Anterior cingulate cortex (tissue), 58 donors: ENCODE measurements around the gene TIMM17B.
"Not testable (repeated sequence)": the region's sequence is repeated elsewhere in the genome, so short reads cannot be mapped to it uniquely, and the experiment has no call there.

Source experiments
- DNase-seq, 58 donors: peaks; one replicate each; lab custom pipeline; 2025; lab: John Stamatoyannopoulos, UW

The TIMM17B gene

DNA sequence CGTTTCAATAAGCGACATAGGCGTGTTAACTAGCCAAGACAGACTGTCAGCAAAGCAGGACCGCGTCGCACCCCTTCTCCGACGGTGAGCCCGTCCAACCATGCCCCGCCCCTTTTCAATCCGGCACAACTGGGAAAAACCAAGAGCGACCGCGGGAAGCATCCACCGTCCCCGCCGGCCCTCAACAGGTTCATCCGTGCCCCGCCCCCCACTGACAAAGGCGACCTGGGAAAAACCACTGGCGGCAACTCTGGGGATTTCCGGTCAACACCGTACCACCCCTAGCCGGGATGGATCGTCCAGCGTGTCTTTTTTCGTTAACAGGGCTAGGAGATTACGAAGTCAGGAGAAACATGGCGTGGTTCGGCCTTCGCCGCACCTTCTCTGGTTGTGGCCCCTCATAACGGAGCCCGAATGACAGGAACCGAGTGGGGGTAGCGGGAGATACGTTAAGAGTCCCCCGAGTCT is 377 bp downstream of the TIMM17B start:
- peak in 56 of 58 donors; percentile 3 to 76 (median 52) for DNase-seq

DNA sequence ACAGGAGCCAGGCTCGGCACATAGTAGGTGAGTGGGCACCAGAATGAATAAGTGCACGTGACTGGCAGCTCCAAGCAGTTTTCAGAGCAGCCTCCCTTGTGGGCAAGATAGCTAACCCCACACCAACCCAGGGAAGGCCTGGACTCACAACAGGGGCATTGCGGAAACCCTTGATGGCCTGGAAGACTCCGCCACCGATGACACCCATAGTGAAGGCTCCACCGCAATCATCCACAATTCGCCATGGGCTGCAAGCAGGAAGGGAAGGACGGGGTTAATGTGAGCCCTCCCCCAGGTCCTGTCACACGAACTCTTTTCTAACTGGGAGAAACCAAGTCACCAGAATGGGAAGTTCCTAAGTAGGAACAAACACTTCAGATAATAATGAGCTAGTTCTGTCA is 957 bp downstream of the TIMM17B start:
- DNase-seq = peak in 6 of 58 donors; percentile 1 to 32 (median 8)

- no peak for DNase-seq
Observed at GRCh38 chrX:48894891-48895290, 2.7 kb downstream of the TIMM17B start.

DNA sequence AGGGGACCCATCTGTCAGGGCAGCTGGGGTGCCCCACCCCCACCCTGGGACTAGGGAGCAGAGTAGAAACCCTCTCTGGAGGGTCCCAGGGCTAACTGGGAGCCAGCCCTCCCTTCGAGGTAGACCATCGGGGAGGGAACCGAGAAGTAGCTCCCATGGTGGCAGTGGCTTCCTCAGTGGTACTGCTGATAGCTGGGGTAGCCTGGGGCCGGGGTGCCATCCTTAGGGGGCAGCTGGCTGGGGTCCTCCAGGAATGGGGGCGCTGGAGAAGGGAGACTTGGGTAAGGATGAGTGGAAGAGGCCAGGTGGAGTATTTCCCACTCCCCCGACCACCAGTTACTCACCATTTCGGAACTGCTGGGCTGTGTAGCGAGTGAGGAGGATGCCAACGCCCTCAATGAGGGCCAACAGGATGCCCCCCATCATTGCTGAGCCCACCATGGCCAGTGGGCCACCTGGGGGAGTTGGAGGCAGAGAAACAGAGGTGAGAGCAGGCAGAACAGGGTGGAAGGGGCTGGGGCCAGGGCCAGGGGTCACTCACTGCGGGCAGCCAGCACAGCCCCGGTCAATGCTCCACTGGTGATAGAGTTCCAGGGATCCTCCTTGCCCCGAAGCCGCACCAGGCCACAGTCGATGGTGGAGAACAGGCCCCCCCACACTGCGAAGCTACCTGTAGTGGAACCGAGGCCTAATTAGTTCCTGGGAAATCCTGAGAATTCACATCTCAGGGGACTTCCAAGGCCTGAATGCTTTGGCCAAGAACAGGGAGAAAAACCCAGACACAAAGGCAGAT is 3.8 kb downstream of the TIMM17B start:
- DNase-seq = no peak

DNA sequence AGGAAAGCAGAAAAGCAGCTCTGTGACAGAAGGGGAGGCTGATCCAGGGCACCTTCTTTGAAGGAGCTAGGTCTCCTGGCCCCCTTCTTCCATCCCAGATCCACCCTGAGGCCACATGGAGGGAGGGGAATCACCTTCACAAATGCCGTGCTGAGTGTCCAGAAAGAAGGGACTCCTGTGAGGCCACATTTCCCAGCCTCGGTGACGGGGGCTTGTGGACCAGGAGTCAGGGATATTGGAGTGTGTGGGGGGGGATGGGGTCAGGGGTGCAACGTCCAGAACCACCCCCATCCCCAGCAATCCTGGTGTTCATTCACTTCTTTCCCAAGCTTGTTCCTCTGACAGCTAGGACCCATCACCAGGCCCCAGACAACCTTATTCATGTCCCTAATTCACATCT is 4.7 kb downstream of the TIMM17B start:
- DNase-seq = no peak

- DNase-seq = peak in 55 of 58 donors; percentile 41 to 90 (median 74)
Observed at GRCh38 chrX:48891402-48892288, 5.9 kb downstream of the TIMM17B start.

- DNase-seq = peak in 11 of 58 donors; percentile 13 to 47 (median 32)
Observed at GRCh38 chrX:48890934-48891401, 6.6 kb downstream of the TIMM17B start.

DNA sequence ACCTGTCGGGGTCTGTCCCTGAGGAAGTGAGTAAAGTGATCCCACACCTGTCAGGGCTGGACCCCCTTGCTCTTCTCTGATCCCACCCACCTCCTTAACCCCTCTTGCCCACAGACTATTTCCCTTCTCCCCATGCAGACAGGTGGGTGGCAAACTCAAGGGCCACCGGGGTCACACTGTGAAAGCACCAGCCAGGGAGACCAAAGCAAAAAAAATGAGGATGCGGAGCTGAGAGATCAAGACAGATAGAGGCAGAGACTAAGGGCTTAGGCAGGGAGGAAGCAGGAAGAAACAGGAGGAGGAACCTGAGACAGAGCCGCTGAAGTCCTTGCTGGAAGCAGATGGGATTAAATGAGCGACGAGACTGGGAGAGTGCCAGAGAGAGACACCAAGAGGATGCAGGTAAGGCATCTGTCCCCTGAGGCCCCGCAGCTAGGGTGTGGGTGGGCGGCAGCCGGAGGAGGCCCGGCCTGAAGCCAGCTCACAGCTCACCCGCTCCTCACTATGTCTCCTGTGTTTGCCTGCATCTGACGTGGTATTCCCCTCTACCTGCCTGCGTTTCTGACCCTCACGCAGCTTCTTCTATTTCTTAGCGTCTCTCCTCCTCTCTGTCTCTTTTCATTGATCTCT is 7.2 kb downstream of the TIMM17B start:
- peak in 14 of 58 donors; percentile 1 to 17 (median 4) for DNase-seq

GRCh38 chrX:48886586-48886985 is 11.0 kb downstream of the TIMM17B start:
- DNase-seq = not testable (repeated sequence)

DNA sequence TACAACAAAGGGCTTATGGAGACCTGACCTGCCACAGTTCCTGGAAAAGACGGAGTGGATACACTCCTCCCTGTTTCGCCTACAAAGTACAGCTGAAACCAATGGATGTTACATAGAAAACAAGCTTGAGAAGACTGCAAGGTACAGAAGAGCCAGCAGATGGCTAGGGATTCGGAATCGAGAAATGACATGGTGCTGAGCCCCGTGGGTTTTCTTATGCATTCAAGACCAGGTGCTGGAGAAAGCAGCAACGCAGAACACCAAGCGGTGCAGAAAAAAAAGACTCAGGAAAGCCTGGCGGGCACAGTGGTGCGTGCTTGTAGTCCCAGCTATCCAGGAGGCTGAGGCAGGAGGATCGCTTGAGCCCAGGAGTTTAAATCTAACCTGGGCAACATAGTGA is 13.8 kb downstream of the TIMM17B start:
- DNase-seq = peak in 2 of 58 donors; percentile 2 to 9

GRCh38 chrX:48876944-48877343 is 20.6 kb downstream of the TIMM17B start:
- not testable (repeated sequence) for DNase-seq

GRCh38 chrX:48872017-48872416 is 25.6 kb downstream of the TIMM17B start:
- not testable (repeated sequence) for DNase-seq

GRCh38 chrX:48864210-48864609 is 33.4 kb downstream of the TIMM17B start:
- no peak for DNase-seq

DNA sequence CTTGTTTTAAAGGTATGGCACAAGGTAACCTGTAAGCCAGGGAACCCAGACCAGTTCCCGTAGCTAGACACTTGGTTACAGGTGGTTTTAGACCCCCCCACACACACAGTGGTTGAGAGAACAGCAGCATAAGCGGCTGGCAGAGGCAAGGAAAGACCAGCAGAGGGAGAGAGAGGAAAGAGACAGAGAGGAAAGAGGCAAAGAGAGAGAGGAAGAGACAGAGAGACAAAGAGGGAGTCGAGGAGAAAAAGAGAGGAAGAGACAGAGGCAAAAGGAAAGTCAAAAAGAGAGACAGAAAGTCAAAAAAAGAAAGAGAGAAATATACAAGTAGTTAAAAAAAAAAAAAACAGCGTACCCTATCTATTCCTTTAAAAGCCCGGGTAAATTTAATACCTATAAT is 42.7 kb downstream of the TIMM17B start:
- DNase-seq = no peak

GRCh38 chrX:48854121-48854804 is 43.3 kb downstream of the TIMM17B start:
- DNase-seq = not testable (repeated sequence)

DNA sequence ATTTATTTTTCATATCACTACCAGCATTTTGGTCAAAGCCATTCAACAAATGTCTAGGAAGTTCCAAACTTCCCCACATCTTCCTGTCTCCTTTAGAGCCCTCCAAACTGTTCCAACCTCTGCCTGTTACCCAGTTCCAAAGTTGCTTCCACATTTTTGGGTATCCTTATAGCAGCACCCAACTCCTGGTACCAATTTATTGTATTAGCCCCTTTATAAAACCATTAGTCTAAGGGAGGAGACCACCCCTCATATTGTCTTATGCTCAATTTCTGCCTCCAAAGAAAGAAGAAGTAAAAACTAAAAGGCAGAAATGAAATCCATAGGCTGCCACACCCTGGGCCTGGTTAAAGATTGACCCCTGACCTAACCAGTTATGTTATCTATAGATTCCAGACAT is 44.1 kb downstream of the TIMM17B start:
- DNase-seq = not testable (repeated sequence)

DNA sequence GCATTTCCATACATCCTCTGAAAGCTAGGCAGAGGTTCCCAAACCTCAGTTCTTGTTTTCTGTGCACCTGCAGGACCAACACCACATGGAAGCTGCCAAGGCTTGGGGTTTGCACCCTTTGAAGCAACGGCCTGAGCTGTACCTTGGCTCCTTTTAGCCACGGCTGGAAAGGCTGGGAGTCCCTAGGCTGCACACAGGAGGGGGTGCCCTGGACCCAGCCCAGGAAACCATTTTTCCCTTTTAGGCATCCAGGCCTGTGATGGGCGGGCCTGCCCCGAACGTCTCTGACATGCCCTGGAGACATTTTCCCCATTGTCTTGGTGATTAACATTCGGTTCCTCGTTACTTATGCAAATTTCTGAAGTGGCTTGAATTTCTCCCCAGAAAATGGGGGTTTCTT is 44.7 kb downstream of the TIMM17B start:
- DNase-seq = no peak

DNA sequence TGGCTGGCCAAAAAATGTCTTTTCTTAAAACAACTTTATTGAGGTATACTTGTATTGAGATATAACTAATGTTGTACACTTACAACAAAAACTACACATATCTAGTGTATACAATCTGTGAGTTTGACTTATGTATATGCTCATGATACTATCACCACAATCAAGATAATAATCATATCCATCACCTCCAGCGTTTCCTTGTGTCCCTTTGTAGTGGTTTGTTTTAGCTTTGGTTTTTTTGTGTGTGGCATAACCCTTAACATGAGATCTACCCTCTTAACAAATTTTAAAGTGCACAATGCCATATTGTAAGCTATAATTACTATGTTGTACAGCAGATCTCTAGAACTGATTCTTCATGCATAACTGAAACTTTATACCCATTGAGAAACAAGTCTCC is 48.7 kb downstream of the TIMM17B start:
- DNase-seq = no peak
